Neural cell (in vitro differentiated cells): ENCODE data around the gene FHAD1. TPM values are rescaled to one million over a fixed set of nuclear protein-coding genes. Genes with fewer than 3 reads are reported as not detected.
A peak's percentile ranks its signal among the peaks of the same experiment; 100 is the strongest.

Source experiments
- H2AFZ ChIP-seq: fragments of 200-600, 300-800 bp; sonication (generic), shearing (Covaris generic); 2 replicates; pipeline ENCODE4 v1.6.0; 2014; ENCODE audit warnings: low read depth, mild to moderate bottlenecking, antibody characterized with exemption, low read length, moderate library complexity
- H3F3A ChIP-seq: fragments of 200-600 bp; shearing (Covaris generic); 2 replicates; pipeline ENCODE4 v1.6.1; 2016; ENCODE audit warnings: mild to moderate bottlenecking, moderate library complexity, mixed read lengths, antibody characterized with exemption, low read length; ENCODE audit not compliant: insufficient read depth, poor library complexity, severe bottlenecking
- H3K27ac ChIP-seq: fragments of 200-600, 300-800 bp; sonication (generic), shearing (Covaris generic); 2 replicates; pipeline ENCODE4 v1.5.1; 2014; ENCODE audit warnings: mild to moderate bottlenecking, low read length, moderate library complexity
- H3K27me3 ChIP-seq: fragments of 300-800, 200-600 bp; sonication (generic), shearing (Covaris generic); 2 replicates; pipeline ENCODE4 v1.6.0; 2014; ENCODE audit warnings: mild to moderate bottlenecking, low read depth, low read length, moderate library complexity; ENCODE audit not compliant: insufficient read depth
- H3K36me3 ChIP-seq: fragments of 300-800, 200-600 bp; sonication (generic), shearing (Covaris generic); 2 replicates; pipeline ENCODE4 v1.5.1; 2014; ENCODE audit warnings: mild to moderate bottlenecking, antibody characterized with exemption, low read length, moderate library complexity; ENCODE audit not compliant: insufficient read depth
- H3K4me2 ChIP-seq: fragments of 300-800, 200-600 bp; sonication (generic), shearing (Covaris generic); 2 replicates; pipeline ENCODE4 v1.6.0; 2014; ENCODE audit warnings: mild to moderate bottlenecking, low read length
- H3K4me3 ChIP-seq: fragments of 300-800, 200-600 bp; sonication (generic), shearing (Covaris generic); 2 replicates; pipeline ENCODE4 v1.5.1; 2014; ENCODE audit warnings: mild to moderate bottlenecking, low read length, moderate library complexity
- H3K79me2 ChIP-seq: fragments of 200-600 bp; shearing (Covaris generic); replicated peaks from 2 replicates; pipeline ENCODE4 v1.6.0; 2014; ENCODE audit warnings: mild to moderate bottlenecking, low read length, moderate library complexity; ENCODE audit not compliant: insufficient read depth
- H3K9ac ChIP-seq: fragments of 300-800, 200-600 bp; sonication (generic), shearing (Covaris generic); 2 replicates; pipeline ENCODE4 v1.6.1; 2016; ENCODE audit warnings: mild to moderate bottlenecking, low read length, mixed read lengths
- H3K9me2 ChIP-seq: fragments of 200-600 bp; shearing (Covaris generic); 2 replicates; pipeline ENCODE4 v1.6.1; 2016; ENCODE audit warnings: mild to moderate bottlenecking, low read length, mixed read lengths; ENCODE audit not compliant: insufficient read depth
- H3K9me3 ChIP-seq: fragments of 200-600, 300-800 bp; sonication (generic), shearing (Covaris generic); 2 replicates; pipeline ENCODE4 v1.6.1; 2016; ENCODE audit warnings: mild to moderate bottlenecking, mixed run types, low read length, moderate library complexity, mixed read lengths
- H4K20me1 ChIP-seq: fragments of 200-600 bp; shearing (Covaris generic); 2 replicates; pipeline ENCODE4 v1.6.1; 2016; ENCODE audit warnings: mild to moderate bottlenecking, mixed run types; ENCODE audit not compliant: insufficient read depth
- CTCF ChIP-seq: fragments of 450-650 bp; IDR thresholded peaks from 2 replicates; pipeline ENCODE4 v1.5.1; 2014; ENCODE audit warnings: antibody characterized with exemption, mild to moderate bottlenecking, moderate library complexity; ENCODE audit not compliant: poor library complexity, severe bottlenecking
- EP300 ChIP-seq: fragments of 450-650 bp; conservative IDR thresholded peaks from 2 replicates; pipeline ENCODE4 v1.6.1; 2014; ENCODE audit warnings: antibody characterized with exemption, mild to moderate bottlenecking, moderate library complexity; ENCODE audit not compliant: poor library complexity, severe bottlenecking
- EZH2 ChIP-seq: fragments of 200-600, 300-800 bp; shearing (Covaris generic), sonication (generic); IDR thresholded peaks from 2 replicates; pipeline ENCODE4 v1.6.1; 2014; ENCODE audit warnings: antibody characterized with exemption, low read length, borderline replicate concordance, mild to moderate bottlenecking; ENCODE audit not compliant: insufficient read depth, poor library complexity, severe bottlenecking
- MXI1 ChIP-seq: fragments of 450-650 bp; conservative IDR thresholded peaks from 2 replicates; pipeline ENCODE4 v1.6.1; 2014; ENCODE audit warnings: antibody characterized with exemption, mild to moderate bottlenecking; ENCODE audit not compliant: poor library complexity, severe bottlenecking
- POLR2AphosphoS5 ChIP-seq: IDR thresholded peaks from 2 replicates; pipeline ENCODE4 v1.6.1; 2012
- RAD21 ChIP-seq: fragments of 450-650 bp; conservative IDR thresholded peaks from 2 replicates; pipeline ENCODE4 v1.6.1; 2014; ENCODE audit warnings: antibody characterized with exemption, mild to moderate bottlenecking, moderate library complexity
- REST ChIP-seq: IDR thresholded peaks from 2 replicates; pipeline ENCODE4 v1.6.1; 2012; ENCODE audit warnings: borderline replicate concordance
- SMC3 ChIP-seq: fragments of 450-650 bp; conservative IDR thresholded peaks from 2 replicates; pipeline ENCODE4 v1.6.1; 2014; ENCODE audit warnings: antibody characterized with exemption, mild to moderate bottlenecking, moderate library complexity; ENCODE audit not compliant: poor library complexity
- TAF1 ChIP-seq: IDR thresholded peaks from 2 replicates; pipeline ENCODE4 v1.6.1; 2012; ENCODE audit warnings: low read depth
- polyA plus RNA-seq: library from polyadenylated mRNA; depleted of rRNA; stranded (reverse); fragments of >200 nt; gene quantifications from 2 replicates; pipeline ENCODE4 v1.2.3, GENCODE V29; 2014

The FHAD1 gene
- polyA plus RNA-seq, 1 donor from 2014 or later = 0.46 TPM

GRCh38 chr1:15288173-15288926 lies 41.3 kb downstream of the FHAD1 start:
- no peak overlapping the region for H3K9ac ChIP-seq
- H2AFZ ChIP-seq = no peak overlapping the region
- no peaks in the 10 kb centered on the region for H3K9me2 ChIP-seq
- no peak overlapping the region for H3K27ac ChIP-seq
- no peaks in the 10 kb centered on the region for H3K9me3 ChIP-seq
- no peaks in the 10 kb centered on the region for H3K79me2 ChIP-seq
- H4K20me1 ChIP-seq = no peaks in the 10 kb centered on the region
- no peaks in the 10 kb centered on the region for H3F3A ChIP-seq
- H3K4me2 ChIP-seq = no peak overlapping the region
- no peaks in the 10 kb centered on the region for H3K27me3 ChIP-seq
- TF ChIP-seq RAD21 = peak; percentile 33
- no peak for TF ChIP-seq CTCF
- no peak overlapping the region for H3K4me3 ChIP-seq
- H3K36me3 ChIP-seq = no peaks in the 10 kb centered on the region

DNA sequence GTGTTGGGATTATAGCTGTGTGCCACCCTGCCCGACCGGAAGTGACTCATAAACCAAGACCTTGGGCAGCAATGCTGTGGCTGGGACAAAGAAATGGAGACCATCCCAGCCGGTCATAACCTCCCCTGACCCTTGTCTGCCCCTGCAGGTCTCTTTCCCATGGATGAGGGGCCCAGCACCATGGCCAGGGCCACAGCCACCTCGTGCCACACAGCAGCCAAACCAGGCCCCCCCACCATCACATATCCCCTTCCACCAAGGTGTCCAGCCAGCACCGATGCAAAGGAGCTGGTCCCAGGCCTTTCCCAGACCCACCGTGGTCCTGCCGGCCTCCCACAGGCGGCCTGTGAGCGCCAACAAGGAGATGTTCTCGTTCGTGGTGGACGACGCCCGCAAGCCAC lies 42.2 kb downstream of the FHAD1 start:
- no peaks in the 10 kb centered on the region for H4K20me1 ChIP-seq
- no peaks in the 10 kb centered on the region for H3K27me3 ChIP-seq
- H3K36me3 ChIP-seq = no peaks in the 10 kb centered on the region

GRCh38 chr1:15290382-15290781 lies 43.4 kb downstream of the FHAD1 start:
- Histone ChIP-seq H3K9ac (no peak overlapping the region), H3K27me3 (no peaks in the 10 kb centered on the region), H4K20me1 (no peaks in the 10 kb centered on the region), H3K79me2 (no peaks in the 10 kb centered on the region), H3K27ac (no peak overlapping the region), H3K4me3 (no peak overlapping the region), H3K9me2 (no peaks in the 10 kb centered on the region), H2AFZ (no peak overlapping the region), H3F3A (no peaks in the 10 kb centered on the region), H3K4me2 (no peak overlapping the region), H3K36me3 (no peaks in the 10 kb centered on the region), H3K9me3 (no peaks in the 10 kb centered on the region)
- TF ChIP-seq RAD21 (no peak), TAF1 (no peak), EP300 (no peak), MXI1 (no peak), SMC3 (no peak)

More for the DNA sequence above, 42.2 kb downstream of the FHAD1 start:
- Histone ChIP-seq H3F3A (no peaks in the 10 kb centered on the region), H3K4me3 (no peak overlapping the region), H2AFZ (no peak overlapping the region), H3K4me2 (no peak overlapping the region), H3K79me2 (no peaks in the 10 kb centered on the region), H3K9me2 (no peaks in the 10 kb centered on the region), H3K9ac (no peak overlapping the region), H3K9me3 (no peaks in the 10 kb centered on the region), H3K27ac (no peak overlapping the region)
- TF ChIP-seq POLR2AphosphoS5 (no peak), RAD21 (no peak), SMC3 (no peak), EP300 (no peak)

- TF ChIP-seq SMC3 = no peak
- TF ChIP-seq MXI1 = no peak
- TF ChIP-seq CTCF = no peak
- no peak for TF ChIP-seq POLR2AphosphoS5
- TF ChIP-seq EZH2 = no peak
- TF ChIP-seq TAF1 = no peak
- TF ChIP-seq EP300 = no peak
- no peak for TF ChIP-seq REST
- TF ChIP-seq RAD21 = no peak
- H4K20me1 ChIP-seq = no peaks in the 10 kb centered on the region
- no peak overlapping the region for H3K4me3 ChIP-seq
Measured at GRCh38 chr1:15295696-15296095, 48.7 kb downstream of the FHAD1 start.

More at GRCh38 chr1:15295696-15296095, 48.7 kb downstream of the FHAD1 start:
- H3K27ac ChIP-seq = no peak overlapping the region
- no peak overlapping the region for H2AFZ ChIP-seq
- no peaks in the 10 kb centered on the region for H3F3A ChIP-seq
- no peak overlapping the region for H3K4me2 ChIP-seq
- no peaks in the 10 kb centered on the region for H3K79me2 ChIP-seq
- no peaks in the 10 kb centered on the region for H3K9me3 ChIP-seq
- no peaks in the 10 kb centered on the region for H3K27me3 ChIP-seq
- no peak overlapping the region for H3K9ac ChIP-seq
- no peaks in the 10 kb centered on the region for H3K9me2 ChIP-seq
- H3K36me3 ChIP-seq = no peaks in the 10 kb centered on the region
